ENCODE measurements around the gene ZNF576. TPM values are rescaled to one million over a fixed set of nuclear protein-coding genes. Genes with fewer than 3 reads are reported as not detected.

Gene ZNF576
- total RNA-seq, 1 donor from 2014 or later = 13.8 TPM

DNA sequence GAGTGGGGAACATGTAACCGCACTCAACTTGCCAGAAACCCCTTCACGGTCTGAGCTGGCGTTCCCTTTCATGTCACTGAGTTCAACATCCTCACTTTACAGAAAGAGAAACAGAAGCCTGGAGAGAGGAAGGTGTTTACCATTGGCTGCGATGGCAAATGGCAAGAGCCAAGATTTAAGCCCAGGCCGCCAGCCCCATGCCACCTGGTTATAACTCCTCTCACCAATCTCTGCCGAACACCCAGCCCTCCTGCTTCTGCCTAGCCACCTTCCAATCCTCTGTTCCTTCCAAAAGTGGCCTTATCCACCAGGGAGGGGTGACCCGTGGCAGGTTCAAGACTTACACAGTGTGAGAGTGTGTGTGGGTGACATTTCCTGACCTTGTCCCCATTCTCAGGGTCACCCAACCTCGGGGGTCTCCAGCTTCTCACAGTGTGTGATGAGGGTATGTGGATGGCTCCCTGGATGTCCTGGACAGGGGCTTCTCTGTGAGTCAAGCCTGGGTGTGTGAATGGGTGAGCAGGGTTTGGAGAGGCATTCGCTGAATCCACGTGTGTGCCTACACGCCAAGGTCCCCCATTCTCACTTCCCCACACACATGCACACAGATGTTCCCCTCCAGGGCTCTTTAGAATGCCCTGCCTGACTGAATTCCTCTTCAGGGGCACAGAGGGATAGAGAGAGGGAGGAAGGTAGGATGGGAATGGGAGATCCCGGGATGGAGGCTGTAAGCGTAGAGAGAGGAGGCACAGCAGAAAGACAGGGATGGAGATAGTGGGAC lies 42.0 kb downstream of the ZNF576 start:
- H3K27me3 Mint-ChIP-seq (ENCODE audit: low read depth, unreplicated experiment) = peaks cover 8% of the 10 kb centered on the region
- Histone ChIP-seq H4K20me1 (ENCODE audit: insufficient read depth, low read length) (peaks cover 8% of the 10 kb centered on the region), H2AFZ (ENCODE audit: low read depth, low read length) (peak overlapping the region; percentile 1), H3K4me2 (ENCODE audit: low read length) (peak overlapping the region; percentile 74), H3K27me3 (ENCODE audit: insufficient read depth, low read length) (peaks cover 14% of the 10 kb centered on the region), H3K9me3 (ENCODE audit: insufficient read depth, low read depth, low read length) (no peaks in the 10 kb centered on the region), H3K9ac (ENCODE audit: low read length) (peak overlapping the region; percentile 43), H3K4me1 (ENCODE audit: insufficient read depth, low read length) (peaks cover 26% of the 10 kb centered on the region), H3K79me2 (ENCODE audit: insufficient read depth, low read length) (no peaks in the 10 kb centered on the region), H3K36me3 (ENCODE audit: insufficient read depth, low read length) (no peaks in the 10 kb centered on the region), H3K27ac (ENCODE audit: low read depth, low read length) (no peak overlapping the region), H3K4me3 (ENCODE audit: insufficient read depth, low read depth, low read length) (no peak overlapping the region)
- H3K4me3 Mint-ChIP-seq (ENCODE audit: unreplicated experiment) = peak overlapping the region; percentile 93
- peaks cover 3% of the 10 kb centered on the region for H3K9me3 Mint-ChIP-seq (ENCODE audit: unreplicated experiment)
- TF ChIP-seq EZH2 (IDR thresholded peaks at IDR 0.05; ENCODE audit: insufficient read depth, low read length) (peak; percentile 5), CTCF (IDR thresholded peaks at IDR 0.05; ENCODE audit: insufficient read depth, low read depth, low read length) (no peak)
- peaks cover 7% of the 10 kb centered on the region for H3K4me1 Mint-ChIP-seq (ENCODE audit: low read depth, unreplicated experiment)
- DNase-seq (ENCODE audit: low read depth) (no peak), FAIRE-seq (no peak)
- no peaks in the 10 kb centered on the region for H3K36me3 Mint-ChIP-seq (ENCODE audit: low read depth, unreplicated experiment)
- H3K27ac Mint-ChIP-seq (ENCODE audit: unreplicated experiment) = no peak overlapping the region

DNA sequence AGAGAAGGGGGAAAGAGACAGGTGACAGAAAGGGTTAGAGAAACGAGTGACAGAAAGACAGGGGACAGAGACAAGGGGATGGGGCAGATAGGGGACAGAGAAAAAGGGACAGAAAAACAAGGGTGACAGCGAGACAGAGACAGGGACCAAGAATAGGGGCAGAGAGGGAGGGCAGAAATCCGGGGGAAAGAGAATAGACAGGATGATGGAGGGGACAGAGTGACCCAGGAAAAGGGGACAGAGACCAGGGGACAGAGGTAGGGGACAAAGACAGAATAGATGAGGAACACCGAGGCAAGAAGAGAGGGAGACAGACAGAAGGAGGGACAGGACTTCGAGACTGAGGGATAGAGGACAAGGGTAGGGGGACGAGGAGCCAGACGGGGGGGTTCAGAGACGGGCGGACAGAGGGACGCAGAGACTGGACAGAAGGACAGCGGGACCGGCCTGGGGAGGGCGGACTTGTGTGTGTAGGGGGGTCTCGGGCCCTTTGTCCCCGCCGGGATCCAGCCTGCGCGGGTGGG lies 42.7 kb downstream of the ZNF576 start:
- peaks cover 8% of the 10 kb centered on the region for H3K27me3 Mint-ChIP-seq (ENCODE audit: low read depth, unreplicated experiment)
- TF ChIP-seq EZH2 (IDR thresholded peaks at IDR 0.05; ENCODE audit: insufficient read depth, low read length) (no peak), CTCF (IDR thresholded peaks at IDR 0.05; ENCODE audit: insufficient read depth, low read depth, low read length) (no peak)
- H3K36me3 ChIP-seq (ENCODE audit: insufficient read depth, low read length) = no peaks in the 10 kb centered on the region
- H3K4me2 ChIP-seq (ENCODE audit: low read length) = peak overlapping the region; percentile 74
- H3K27me3 ChIP-seq (ENCODE audit: insufficient read depth, low read length) = peaks cover 14% of the 10 kb centered on the region
- no peak overlapping the region for H3K27ac ChIP-seq (ENCODE audit: low read depth, low read length)
- H3K27ac Mint-ChIP-seq (ENCODE audit: unreplicated experiment) = no peak overlapping the region
- no peak for DNase-seq (ENCODE audit: low read depth)
- H3K4me3 Mint-ChIP-seq (ENCODE audit: unreplicated experiment) = peak overlapping the region; percentile 93
- H3K4me1 Mint-ChIP-seq (ENCODE audit: low read depth, unreplicated experiment) = peaks cover 7% of the 10 kb centered on the region
- H2AFZ ChIP-seq (ENCODE audit: low read depth, low read length) = peak overlapping the region; percentile 1
- H3K4me3 ChIP-seq (ENCODE audit: insufficient read depth, low read depth, low read length) = no peak overlapping the region
- no peaks in the 10 kb centered on the region for H3K9me3 ChIP-seq (ENCODE audit: insufficient read depth, low read depth, low read length)
- no peak for FAIRE-seq
- H3K9me3 Mint-ChIP-seq (ENCODE audit: unreplicated experiment) = peaks cover 3% of the 10 kb centered on the region
- no peaks in the 10 kb centered on the region for H3K79me2 ChIP-seq (ENCODE audit: insufficient read depth, low read length)
- no peaks in the 10 kb centered on the region for H3K36me3 Mint-ChIP-seq (ENCODE audit: low read depth, unreplicated experiment)
- H3K4me1 ChIP-seq (ENCODE audit: insufficient read depth, low read length) = peaks cover 26% of the 10 kb centered on the region
- H4K20me1 ChIP-seq (ENCODE audit: insufficient read depth, low read length) = peaks cover 8% of the 10 kb centered on the region
- peak overlapping the region; percentile 43 for H3K9ac ChIP-seq (ENCODE audit: low read length)
